HG03571 (cell line): ENCODE data around the gene TRIM34.
"Not testable (repeated sequence)": the region's sequence is repeated elsewhere in the genome, so short reads cannot be mapped to it uniquely, and the experiment has no call there.

Source experiments
- ATAC-seq: cut with Tn5 transposase; IDR thresholded peaks from one replicate; pipeline ENCODE4 v1.9.1; 2021; ENCODE audit not compliant: unreplicated experiment

The TRIM34 gene

DNA sequence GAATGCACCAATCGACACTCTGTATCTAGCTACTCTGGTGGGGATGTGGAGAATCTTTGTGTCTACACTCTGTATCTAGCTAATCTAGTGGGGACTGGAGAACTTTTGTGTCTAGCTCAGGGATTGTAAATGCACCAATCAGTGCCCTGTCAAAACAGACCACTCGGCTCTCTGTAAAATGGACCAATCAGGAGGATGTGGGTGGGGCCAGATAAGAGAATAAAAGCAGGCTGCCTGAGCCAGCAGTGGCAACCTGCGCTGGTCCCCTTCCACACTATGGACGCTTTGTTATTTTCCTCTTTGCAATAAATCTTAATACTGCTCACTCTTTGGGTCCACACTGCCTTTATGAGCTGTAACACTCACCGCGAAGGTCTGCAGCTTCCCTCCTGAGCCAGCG, 58.8 kb downstream of the TRIM34 start:
- not testable (repeated sequence) for ATAC-seq

DNA sequence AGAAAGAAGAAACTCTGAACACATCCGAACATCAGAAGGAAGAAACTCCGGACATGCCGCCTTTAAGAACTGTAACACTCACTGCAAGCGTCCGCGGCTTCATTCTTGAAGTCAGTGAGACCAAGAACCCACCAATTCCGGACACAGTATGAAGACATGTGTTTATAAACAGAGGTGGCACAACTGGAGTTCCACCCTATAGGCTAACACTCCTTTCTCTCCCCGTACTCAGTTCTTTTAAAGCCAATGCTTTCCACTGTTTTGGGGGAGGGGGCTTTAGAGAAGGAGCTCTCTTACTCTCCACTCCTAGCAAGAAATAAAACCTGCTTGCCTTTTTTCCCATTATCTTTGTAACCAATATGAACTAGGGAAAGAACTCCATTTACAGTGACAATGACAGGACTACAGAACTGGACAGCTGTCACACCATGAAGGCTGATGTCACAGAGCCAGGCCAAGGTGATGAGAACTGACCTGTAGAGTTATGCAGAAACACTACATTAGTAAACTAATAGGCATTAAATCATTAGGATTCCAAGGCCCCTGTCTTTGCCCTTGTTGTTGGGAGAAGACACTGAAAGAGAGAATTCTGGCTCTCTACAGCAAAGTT, 59.3 kb downstream of the TRIM34 start:
- no peak for ATAC-seq

DNA sequence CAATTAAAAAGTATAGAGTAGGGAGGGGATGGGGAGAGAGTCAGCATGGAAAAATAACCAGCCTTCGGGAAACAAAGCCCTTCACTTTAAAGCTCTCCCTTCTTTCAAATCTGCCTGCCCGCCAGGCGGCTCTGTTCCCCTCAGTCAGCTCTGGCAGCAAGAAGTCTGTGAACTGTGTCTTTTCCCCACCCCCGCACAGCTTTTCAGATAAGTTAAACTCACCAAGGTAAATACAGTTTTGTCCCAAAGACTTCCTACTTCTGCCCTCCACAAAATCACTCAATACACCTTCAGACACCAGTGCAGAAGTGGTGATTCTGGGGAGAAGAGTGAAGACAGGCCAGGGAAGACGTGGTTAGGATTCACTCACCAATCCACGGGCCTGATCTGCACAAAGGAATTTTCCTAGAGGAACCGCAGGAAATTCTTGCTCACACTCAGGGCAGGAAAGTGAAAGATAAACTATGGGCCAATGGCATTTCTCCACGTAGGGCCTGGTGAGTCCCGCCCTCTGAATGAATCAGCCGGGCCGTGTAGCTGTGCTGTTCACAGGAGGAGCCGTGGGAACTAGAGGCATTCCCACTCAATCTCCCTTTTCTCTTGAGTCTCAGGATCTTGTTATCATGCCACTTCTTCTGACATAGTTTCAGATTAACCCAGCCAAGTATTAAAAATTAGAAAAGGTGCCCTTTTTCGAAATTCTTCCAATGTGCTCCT, 60.0 kb downstream of the TRIM34 start, which contains the start of gene TRIM5:
TRIM5 (minus strand) TSS at position 429 of the 717 bp plus-strand sequence. CDS start 4,897 bp downstream, outside the sequence.
- ATAC-seq: peak; percentile 77

DNA sequence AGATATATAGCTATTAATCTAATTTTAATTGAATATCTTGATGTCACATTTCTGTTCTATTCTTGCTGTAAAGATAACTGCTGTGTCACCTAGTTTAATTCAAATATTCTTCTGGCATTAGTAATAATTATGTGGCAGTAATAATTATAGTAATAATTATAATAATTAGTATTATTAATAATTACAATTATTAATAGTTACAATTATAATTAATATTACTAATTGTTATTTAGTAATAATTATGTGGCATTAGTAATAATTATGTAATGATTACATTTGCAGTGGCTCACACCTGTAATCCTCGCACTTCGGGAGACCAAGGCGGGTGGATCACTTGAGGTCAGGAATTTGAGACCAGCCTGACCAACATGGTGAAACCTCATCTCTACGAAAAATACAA, 61.6 kb downstream of the TRIM34 start:
- no peak for ATAC-seq

DNA sequence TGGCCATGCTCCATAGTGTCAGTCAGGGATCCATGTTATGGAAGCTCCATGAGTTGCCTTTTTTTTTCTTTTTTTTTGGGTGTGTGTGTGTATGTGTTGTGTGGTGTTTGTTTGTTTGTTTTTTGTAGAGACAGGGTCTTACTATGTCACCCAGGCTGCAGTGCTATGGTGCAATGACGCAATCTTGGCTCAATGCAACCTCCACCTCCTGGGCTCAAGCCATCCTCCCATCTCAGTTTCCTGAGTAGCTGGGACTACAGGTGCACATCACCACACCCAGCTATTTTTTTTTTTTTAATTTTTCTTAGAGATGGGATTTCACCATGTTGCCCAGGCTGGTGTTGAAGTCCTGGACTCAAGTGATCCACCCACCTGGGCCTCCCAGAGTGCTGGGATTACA, 63.7 kb downstream of the TRIM34 start:
- no peak for ATAC-seq

DNA sequence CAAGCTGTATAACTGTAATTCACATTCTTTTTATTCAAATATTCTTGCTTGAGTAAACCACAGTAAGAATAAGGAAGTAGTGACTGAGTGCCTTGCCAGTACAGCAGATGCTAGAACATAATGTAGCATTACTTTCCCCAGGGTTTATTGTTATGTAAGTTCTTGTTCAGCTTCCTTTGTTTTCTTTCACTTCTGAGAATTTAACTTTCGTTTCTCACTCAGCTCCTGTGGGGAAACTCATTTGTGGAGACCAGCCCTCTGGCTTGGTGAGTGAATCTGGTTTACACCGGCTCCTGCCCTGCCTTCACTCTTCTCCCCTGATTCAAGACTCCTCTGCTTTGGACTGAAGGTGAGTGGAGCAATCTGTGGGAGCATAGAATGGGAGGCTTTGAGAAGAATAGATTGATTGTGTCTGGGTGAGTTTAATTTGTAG, 64.8 kb downstream of the TRIM34 start, which contains the start of gene TRIM22:
TRIM22 (plus strand) TSS at position 240 of the 433 bp plus-strand sequence. CDS start 6,443 bp downstream, outside the sequence.
- peak; percentile 75 for ATAC-seq

DNA sequence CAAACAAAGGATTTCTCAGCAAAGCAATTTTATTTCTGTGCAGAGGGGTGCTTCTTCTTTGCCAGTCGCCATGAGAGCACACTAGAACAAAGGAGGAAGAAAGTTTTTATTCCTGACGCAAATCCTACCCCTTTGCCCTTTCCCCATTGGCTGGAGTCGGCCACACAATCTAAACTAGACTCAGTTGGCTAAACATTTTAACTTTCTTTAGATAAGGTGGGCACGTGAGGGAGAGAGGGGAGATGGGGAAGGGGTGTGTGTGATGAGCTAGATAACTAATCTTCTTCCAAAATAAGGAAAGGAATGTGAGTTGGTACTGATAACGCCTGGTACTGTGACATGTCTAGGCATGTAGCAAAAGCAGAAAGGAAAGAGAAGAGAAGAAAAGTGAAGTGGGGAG, 65.4 kb downstream of the TRIM34 start:
- ATAC-seq: no peak

DNA sequence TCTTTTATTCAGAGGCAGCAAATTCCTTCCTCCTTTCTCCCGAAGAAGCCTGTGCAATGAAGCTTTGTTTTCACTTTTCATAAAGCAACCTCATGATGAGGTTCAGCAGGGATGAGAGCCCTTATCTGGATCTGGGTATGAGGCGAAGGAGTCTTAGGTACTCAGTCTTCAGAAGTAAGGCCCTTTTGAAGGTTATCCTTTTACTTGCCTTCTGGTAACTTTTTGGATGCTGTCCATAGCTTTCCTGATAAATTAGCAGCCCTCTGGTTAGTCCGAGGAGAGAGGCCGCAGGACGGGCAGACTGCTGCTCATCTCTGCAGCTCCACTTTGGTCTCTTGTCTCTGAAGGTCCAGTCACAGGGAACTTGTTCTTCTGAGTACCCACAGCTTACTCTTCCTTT, 65.9 kb downstream of the TRIM34 start:
- ATAC-seq: no peak

DNA sequence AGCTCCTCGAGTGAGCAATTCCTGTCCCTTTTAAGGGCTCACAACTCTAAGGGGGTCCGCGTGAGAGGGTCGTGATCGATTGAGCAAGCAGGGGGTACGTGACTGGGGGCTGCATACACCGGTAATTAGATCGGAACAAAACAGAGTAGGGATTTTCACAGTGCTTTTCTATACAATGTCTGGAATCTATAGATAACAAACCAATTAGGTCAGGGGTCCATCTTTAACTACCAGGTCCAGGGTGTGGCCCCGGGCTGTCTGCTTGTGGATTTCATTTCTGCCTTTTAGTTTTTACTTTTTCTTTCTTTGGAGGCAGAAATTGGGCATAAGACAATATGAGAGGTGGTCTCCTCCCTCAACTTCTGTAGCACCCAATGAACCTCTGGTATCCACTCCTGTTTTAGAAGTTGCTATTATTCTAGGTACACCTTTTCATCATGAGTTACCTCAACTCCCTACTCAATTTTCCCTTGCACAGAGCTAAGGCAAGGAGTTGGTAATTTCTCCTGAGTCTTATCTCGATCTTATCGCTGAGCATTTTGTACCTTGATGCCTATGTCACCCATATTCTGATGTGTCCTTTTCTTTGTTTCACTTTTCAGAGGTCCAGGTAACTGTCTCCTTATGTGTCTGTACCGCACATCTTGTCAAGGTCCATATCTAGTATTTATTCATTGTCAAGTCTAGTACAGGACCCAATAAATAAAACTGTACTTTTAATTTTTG, 66.6 kb downstream of the TRIM34 start:
- ATAC-seq: not testable (repeated sequence)

DNA sequence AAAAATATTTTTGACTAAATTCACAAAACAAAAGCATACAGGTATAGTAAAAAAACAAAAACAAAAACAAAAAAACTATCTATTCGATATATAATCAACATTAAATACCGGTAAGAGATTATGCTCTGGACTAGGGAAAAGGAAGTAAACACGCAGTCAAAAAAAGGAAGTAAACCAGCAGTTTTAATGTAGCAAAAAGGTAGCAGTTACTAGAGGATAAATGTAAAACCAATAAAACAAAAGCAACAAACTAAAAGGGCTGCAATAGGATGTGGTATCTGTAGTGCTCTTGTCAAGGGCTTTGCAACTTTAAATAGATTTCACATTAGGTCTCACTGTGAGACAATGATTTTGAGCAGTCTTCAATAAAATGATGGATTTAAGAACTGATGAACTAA, 67.2 kb downstream of the TRIM34 start:
- ATAC-seq: no peak
